ENCODE measurements around the gene BRAF. TPM values are rescaled to one million over a fixed set of nuclear protein-coding genes. Genes with fewer than 3 reads are reported as not detected.

BRAF gene
- total RNA-seq, 1 experiment from 2014 or later, result 31.3 TPM

- Mint-ChIP-seq H3K27ac (ENCODE audit: unreplicated experiment) (no peak overlapping the region), H3K4me3 (ENCODE audit: low read depth, unreplicated experiment) (no peak overlapping the region), H3K9me3 (ENCODE audit: low read depth, unreplicated experiment) (no peaks in the 10 kb centered on the region), H3K36me3 (ENCODE audit: insufficient read depth, unreplicated experiment) (no peaks in the 10 kb centered on the region), H3K27me3 (ENCODE audit: unreplicated experiment) (no peaks in the 10 kb centered on the region), H3K4me1 (ENCODE audit: low read depth, unreplicated experiment) (no peaks in the 10 kb centered on the region)
- TF ChIP-seq, protein P1, sequence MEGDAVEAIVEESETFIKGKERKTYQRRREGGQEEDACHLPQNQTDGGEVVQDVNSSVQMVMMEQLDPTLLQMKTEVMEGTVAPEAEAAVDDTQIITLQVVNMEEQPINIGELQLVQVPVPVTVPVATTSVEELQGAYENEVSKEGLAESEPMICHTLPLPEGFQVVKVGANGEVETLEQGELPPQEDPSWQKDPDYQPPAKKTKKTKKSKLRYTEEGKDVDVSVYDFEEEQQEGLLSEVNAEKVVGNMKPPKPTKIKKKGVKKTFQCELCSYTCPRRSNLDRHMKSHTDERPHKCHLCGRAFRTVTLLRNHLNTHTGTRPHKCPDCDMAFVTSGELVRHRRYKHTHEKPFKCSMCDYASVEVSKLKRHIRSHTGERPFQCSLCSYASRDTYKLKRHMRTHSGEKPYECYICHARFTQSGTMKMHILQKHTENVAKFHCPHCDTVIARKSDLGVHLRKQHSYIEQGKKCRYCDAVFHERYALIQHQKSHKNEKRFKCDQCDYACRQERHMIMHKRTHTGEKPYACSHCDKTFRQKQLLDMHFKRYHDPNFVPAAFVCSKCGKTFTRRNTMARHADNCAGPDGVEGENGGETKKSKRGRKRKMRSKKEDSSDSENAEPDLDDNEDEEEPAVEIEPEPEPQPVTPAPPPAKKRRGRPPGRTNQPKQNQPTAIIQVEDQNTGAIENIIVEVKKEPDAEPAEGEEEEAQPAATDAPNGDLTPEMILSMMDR (IDR thresholded peaks at IDR 0.05; ENCODE audit: unreplicated experiment), result no peak
- intact Hi-C loops (cut with micrococcal nuclease; ENCODE audit: unreplicated experiment), result no loop called here
- no peak for DNase-seq
- CTCF ChIA-PET, result no interaction called here
- BruUV-seq (replicated peaks), result no TSS peak
Measured at GRCh38 chr7:140870003-140870402, 54.7 kb downstream of the BRAF start.

DNA sequence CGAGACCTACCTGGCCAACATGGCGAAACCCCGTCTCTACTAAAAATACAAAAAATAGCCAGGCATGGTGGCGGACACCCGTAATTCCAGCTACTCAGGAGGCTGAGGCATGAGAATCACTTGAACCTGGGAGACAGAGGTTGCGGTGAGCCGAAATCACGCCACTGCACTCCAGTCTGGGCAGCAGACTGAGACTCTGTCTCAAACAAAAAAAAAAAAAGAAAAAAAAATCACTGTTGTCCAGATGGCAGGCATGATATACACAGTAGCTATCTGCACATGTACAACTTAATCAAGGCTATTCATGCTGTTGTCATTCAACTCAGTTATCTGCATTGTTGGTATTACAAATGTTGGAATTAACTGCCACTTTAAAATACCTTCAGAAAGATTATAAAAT is 55.3 kb downstream of the BRAF start:
- intact Hi-C loops (cut with micrococcal nuclease; ENCODE audit: unreplicated experiment), result no loop called here
- DNase-seq, result no peak
- no TSS peak for BruUV-seq (replicated peaks)
- Mint-ChIP-seq H3K27ac (ENCODE audit: unreplicated experiment) (no peak overlapping the region), H3K9me3 (ENCODE audit: low read depth, unreplicated experiment) (no peaks in the 10 kb centered on the region), H3K4me3 (ENCODE audit: low read depth, unreplicated experiment) (no peak overlapping the region), H3K27me3 (ENCODE audit: unreplicated experiment) (no peaks in the 10 kb centered on the region), H3K4me1 (ENCODE audit: low read depth, unreplicated experiment) (no peaks in the 10 kb centered on the region), H3K36me3 (ENCODE audit: insufficient read depth, unreplicated experiment) (no peaks in the 10 kb centered on the region)
- CTCF ChIA-PET, result no interaction called here
- TF ChIP-seq, protein P1 (IDR thresholded peaks at IDR 0.05; ENCODE audit: unreplicated experiment), result no peak

DNA sequence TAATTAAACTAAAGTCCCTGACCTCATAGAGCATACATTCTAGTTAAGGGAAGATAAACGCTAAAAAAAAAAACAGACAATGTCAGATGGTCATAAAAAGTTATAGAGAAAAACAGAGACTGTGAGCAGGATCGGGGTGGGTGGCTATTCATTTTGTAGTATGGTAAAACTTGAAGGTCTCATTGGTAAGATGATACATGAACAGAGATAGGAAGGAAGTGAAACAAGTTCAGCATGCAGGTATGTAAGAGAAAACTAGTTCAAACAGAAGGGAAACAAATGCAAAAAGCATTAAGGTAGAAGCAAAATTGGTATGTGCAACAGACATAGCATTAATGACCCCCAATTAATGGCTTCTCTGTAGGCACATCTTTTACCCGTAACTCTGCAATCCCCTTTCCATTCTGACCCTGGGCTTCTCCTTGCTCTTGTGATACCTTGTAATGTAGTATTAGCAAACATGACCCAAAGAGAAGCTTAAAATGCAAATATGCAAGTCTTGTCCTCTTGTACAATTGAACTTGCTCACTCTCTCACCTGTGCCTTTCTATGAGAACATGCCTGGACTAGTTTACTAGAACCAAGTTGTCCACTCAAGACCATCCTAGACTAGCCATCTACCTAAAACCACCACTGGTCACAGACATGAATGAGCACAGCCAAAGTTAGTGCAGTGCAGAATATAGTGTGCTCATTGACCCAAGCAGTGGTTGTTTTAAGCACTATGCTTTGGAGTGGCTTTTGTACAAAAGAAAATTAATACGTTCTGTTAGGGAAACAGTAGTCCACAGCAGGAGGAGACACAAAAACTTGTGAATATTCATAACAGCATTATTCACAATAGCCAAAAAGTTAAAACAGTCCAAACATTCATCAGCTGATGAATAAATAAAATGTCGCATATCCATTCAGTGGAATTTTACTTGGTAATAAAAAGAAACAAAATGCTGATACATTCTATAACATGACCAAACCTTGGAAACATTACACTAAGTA is 57.0 kb downstream of the BRAF start:
- intact Hi-C loops (cut with micrococcal nuclease; ENCODE audit: unreplicated experiment), result no loop called here
- H3K27me3 Mint-ChIP-seq (ENCODE audit: unreplicated experiment), result no peaks in the 10 kb centered on the region

DNA sequence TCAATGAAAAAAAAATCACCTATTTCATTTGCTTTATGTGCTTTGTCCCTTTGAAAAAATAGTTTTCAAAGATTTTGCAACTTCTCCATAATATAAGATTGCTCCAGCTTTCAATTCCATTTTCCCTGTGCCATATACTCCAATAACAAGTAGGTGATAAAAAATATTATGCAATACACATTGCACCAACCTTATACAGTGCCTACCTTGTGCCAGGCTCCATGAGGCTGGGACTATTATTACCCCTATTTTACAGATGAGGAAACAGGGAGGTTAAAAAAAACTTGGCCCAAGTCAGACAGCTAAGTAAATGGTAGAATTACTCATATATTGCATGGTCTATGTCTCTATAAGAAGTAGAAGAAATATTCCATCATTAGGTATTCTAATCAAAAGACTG is 57.8 kb downstream of the BRAF start:
- CTCF ChIA-PET, result interaction anchor here (0.6 kb wide), 1 partner anchor 1787 kb away, joined by 3 read pairs; no protein-coding TSS in a partner anchor
- Mint-ChIP-seq H3K27ac (ENCODE audit: unreplicated experiment) (no peak overlapping the region), H3K27me3 (ENCODE audit: unreplicated experiment) (no peaks in the 10 kb centered on the region), H3K36me3 (ENCODE audit: insufficient read depth, unreplicated experiment) (no peaks in the 10 kb centered on the region), H3K4me1 (ENCODE audit: low read depth, unreplicated experiment) (no peaks in the 10 kb centered on the region), H3K4me3 (ENCODE audit: low read depth, unreplicated experiment) (no peak overlapping the region), H3K9me3 (ENCODE audit: low read depth, unreplicated experiment) (no peaks in the 10 kb centered on the region)
- intact Hi-C loops (cut with micrococcal nuclease; ENCODE audit: unreplicated experiment), result no loop called here
- TF ChIP-seq, protein P1 (IDR thresholded peaks at IDR 0.05; ENCODE audit: unreplicated experiment), result no peak
- BruUV-seq (replicated peaks), result no TSS peak
- no peak for DNase-seq

More for the DNA sequence above, 57.0 kb downstream of the BRAF start:
- no TSS peak for BruUV-seq (replicated peaks)
- H3K4me3 Mint-ChIP-seq (ENCODE audit: low read depth, unreplicated experiment), result no peak overlapping the region
- TF ChIP-seq, protein P1 (IDR thresholded peaks at IDR 0.05; ENCODE audit: unreplicated experiment), result no peak
- no peaks in the 10 kb centered on the region for H3K9me3 Mint-ChIP-seq (ENCODE audit: low read depth, unreplicated experiment)
- no peak for DNase-seq
- no peaks in the 10 kb centered on the region for H3K4me1 Mint-ChIP-seq (ENCODE audit: low read depth, unreplicated experiment)
- CTCF ChIA-PET, result no interaction called here
- H3K36me3 Mint-ChIP-seq (ENCODE audit: insufficient read depth, unreplicated experiment), result no peaks in the 10 kb centered on the region
- no peak overlapping the region for H3K27ac Mint-ChIP-seq (ENCODE audit: unreplicated experiment)
